ENCODE data around the gene MICB.

The MICB gene

GRCh38 chr6:31531162-31531561, 33.2 kb downstream of the MICB start:
- Histone ChIP-seq H3K4me1 (ENCODE audit: insufficient read depth, poor library complexity, severe bottlenecking) (no peaks in the 10 kb centered on the region), H3K9me3 (ENCODE audit: severe bottlenecking) (no peaks in the 10 kb centered on the region), H3K36me3 (ENCODE audit: low read depth) (peaks cover 62% of the 10 kb centered on the region), H3K27ac (ENCODE audit: poor library complexity, severe bottlenecking) (no peak overlapping the region), H3K27me3 (ENCODE audit: insufficient read depth, poor library complexity, severe bottlenecking) (no peaks in the 10 kb centered on the region), H3K4me3 (ENCODE audit: severe bottlenecking) (no peak overlapping the region)
- no peak for ATAC-seq (ENCODE audit: low read depth)
- no peak for TF ChIP-seq CTCF (IDR thresholded peaks at IDR 0.05; ENCODE audit: poor library complexity, severe bottlenecking)
- no peak for DNase-seq (ENCODE audit: low spot score)

DNA sequence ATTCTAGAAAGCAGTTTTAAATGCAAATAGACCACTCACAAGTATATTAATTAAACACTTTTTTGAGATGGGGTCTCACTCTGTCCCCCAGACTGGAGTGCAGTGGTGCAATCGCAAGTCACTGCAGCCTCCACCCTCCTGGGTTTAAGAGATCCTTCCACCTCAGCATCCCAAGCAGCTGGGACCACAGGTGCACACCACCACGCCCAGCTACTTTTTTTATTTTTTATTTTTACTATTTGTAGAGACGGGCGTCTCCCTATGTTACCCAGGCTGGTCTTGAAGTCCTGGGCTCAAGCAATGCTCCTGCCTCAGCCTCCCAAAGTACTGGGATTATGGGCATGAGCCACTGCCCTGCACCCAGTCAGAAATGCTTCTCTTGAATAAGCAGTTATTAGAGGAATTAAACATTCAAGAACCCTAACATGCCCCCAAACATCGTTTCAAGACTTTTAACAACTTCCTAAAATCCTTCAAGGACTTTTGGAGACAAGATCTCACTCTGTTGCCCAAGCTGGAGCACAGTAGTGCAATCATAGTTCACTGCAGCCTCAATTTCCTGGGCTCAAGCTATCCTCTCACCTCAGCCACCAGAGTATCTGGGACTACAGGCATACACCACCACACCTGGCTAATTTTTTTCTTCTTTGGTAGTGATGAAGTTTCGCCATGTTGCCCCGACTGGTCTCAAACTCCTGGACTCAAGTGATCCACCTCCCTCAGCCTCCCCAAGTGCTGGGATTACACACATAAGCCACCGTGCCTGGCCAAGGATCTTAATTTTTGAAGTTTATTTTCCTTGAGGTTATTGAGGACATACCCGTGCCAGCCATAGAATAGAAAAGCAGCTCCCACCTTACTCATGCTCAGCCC, 34.1 kb downstream of the MICB start:
- Histone ChIP-seq H3K36me3 (ENCODE audit: low read depth) (peaks cover 70% of the 10 kb centered on the region), H3K27ac (ENCODE audit: poor library complexity, severe bottlenecking) (no peak overlapping the region), H3K27me3 (ENCODE audit: insufficient read depth, poor library complexity, severe bottlenecking) (no peaks in the 10 kb centered on the region), H3K4me3 (ENCODE audit: severe bottlenecking) (no peak overlapping the region), H3K4me1 (ENCODE audit: insufficient read depth, poor library complexity, severe bottlenecking) (no peaks in the 10 kb centered on the region), H3K9me3 (ENCODE audit: severe bottlenecking) (no peaks in the 10 kb centered on the region)
- no peak for ATAC-seq (ENCODE audit: low read depth)
- no peak for DNase-seq (ENCODE audit: low spot score)
- TF ChIP-seq CTCF (IDR thresholded peaks at IDR 0.05; ENCODE audit: poor library complexity, severe bottlenecking) = no peak

- Histone ChIP-seq H3K27me3 (ENCODE audit: insufficient read depth, poor library complexity, severe bottlenecking) (no peaks in the 10 kb centered on the region), H3K27ac (ENCODE audit: poor library complexity, severe bottlenecking) (no peak overlapping the region), H3K4me1 (ENCODE audit: insufficient read depth, poor library complexity, severe bottlenecking) (no peaks in the 10 kb centered on the region), H3K9me3 (ENCODE audit: severe bottlenecking) (no peaks in the 10 kb centered on the region), H3K4me3 (ENCODE audit: severe bottlenecking) (no peak overlapping the region), H3K36me3 (ENCODE audit: low read depth) (peaks cover 79% of the 10 kb centered on the region)
- DNase-seq (ENCODE audit: low spot score) = no peak
- TF ChIP-seq CTCF (IDR thresholded peaks at IDR 0.05; ENCODE audit: poor library complexity, severe bottlenecking) = no peak
- ATAC-seq (ENCODE audit: low read depth) = no peak
Measured at GRCh38 chr6:31532644-31533454, 34.9 kb downstream of the MICB start.

DNA sequence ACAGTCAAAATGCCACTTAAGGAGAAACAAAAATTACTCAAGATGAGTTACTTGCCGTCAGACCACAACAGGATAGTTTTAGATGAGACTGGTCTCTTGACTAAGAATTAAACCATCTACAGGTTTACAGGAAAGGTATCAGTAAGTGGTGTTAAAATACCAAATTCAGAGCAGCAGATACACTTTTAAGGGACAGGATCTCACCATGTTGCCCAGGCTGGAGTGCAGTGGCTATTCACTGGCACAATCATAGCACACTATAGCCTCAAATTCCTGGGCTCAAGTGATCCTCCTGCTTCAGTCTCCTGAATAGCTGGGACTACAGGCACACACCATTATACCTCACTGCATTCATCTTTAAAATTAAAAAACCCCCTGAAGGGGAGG, 35.5 kb downstream of the MICB start:
- H3K36me3 ChIP-seq (ENCODE audit: low read depth) = peaks cover 85% of the 10 kb centered on the region
- no peaks in the 10 kb centered on the region for H3K4me1 ChIP-seq (ENCODE audit: insufficient read depth, poor library complexity, severe bottlenecking)
- H3K27me3 ChIP-seq (ENCODE audit: insufficient read depth, poor library complexity, severe bottlenecking) = no peaks in the 10 kb centered on the region
- ATAC-seq (ENCODE audit: low read depth) = no peak
- TF ChIP-seq CTCF (IDR thresholded peaks at IDR 0.05; ENCODE audit: poor library complexity, severe bottlenecking) = no peak
- no peaks in the 10 kb centered on the region for H3K9me3 ChIP-seq (ENCODE audit: severe bottlenecking)
- H3K27ac ChIP-seq (ENCODE audit: poor library complexity, severe bottlenecking) = no peak overlapping the region
- no peak for DNase-seq (ENCODE audit: low spot score)
- no peak overlapping the region for H3K4me3 ChIP-seq (ENCODE audit: severe bottlenecking)

All from RWPE2 (cell line).